GM19351 (cell line): ENCODE measurements around the gene GFY.
"Not testable (repeated sequence)": the region's sequence is repeated elsewhere in the genome, so short reads cannot be mapped to it uniquely, and the experiment has no call there.

Source experiments
- ATAC-seq: cut with Tn5 transposase; IDR thresholded peaks from one replicate; pipeline ENCODE4 v1.9.1; 2021; ENCODE audit warnings: mild to moderate bottlenecking, moderate library complexity; ENCODE audit not compliant: unreplicated experiment

Gene GFY

DNA sequence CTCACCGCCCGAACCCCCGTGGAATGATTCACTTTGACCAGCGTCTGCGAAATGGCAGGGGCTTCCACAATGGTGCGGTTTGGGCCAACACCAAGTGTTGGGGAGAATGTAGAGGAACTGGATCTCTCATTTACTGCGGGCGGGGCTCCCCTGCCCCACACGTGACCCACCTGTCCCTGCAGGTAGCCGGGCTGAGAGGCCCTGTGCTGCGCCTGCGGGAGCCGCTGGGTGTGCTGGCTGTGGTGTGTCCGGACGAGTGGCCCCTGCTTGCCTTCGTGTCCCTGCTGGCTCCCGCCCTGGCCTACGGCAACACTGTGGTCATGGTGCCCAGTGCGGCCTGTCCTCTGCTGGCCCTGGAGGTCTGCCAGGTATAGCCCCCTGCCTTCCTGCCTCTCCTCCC lies 43.0 kb downstream of the GFY start:
- no peak for ATAC-seq

DNA sequence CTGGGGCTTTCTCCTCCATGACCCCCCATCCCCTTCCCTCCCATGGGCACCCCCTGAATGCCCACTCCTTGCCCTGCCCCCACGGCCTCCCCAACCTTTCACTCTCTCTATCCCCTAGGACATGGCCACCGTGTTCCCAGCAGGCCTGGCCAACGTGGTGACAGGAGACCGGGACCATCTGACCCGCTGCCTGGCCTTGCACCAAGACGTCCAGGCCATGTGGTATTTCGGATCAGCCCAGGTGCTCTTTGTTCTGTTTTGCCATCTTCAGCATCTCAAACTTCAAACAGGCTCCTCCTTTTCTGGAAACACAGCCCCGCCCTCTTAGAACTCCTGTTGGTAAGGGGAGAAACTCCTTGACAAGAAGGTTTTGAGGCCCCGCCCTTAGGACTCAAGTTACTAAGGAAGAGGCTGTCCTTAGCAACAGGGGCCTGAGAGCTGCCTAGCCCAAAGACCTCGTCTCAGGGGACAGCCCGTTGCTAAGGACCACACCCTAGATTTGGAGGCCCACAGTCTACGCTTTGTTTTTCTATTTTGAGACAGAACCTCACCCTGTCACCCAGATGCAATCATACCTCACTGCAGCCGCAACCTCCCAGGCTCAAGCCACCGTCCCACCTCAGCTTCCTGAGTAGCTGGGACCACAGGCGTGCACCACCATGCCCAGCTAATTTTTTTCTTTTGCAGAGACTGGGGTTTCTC lies 43.7 kb downstream of the GFY start:
- peak; percentile 70 for ATAC-seq

DNA sequence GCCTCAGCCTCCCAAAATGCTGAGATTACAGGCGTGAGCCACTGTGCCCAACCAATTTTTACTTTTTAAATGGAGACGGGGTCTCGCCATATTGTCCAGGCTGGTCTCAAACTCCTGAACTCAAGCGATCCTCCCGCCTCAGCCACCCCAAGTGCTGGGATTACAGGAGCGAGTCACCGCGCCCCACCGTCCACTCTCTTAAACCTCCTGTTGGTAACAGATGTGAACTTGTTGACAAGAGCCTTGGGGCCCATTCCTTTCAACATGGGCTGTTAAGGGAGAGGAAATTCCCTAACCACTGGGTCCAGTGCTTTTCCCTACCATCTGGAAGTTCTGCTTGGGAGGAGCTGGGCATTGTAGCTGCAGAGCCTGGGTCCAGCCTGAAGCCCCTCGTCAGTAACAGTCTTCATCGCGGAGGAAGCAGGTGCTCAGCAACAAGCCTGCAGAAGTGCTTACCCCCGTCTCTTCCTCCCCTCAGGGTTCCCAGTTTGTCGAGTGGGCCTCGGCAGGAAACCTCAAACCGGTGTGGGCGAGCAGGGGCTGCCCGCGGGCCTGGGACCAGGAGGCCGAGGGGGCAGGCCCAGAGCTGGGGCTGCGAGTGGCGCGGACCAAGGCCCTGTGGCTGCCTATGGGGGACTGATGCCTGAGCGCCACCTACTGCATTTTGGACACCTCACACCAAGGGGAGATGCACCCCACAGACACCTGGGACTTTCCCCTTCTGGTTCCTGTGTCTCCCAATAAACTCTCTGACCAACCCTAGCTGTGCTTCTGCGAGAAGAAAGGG lies 44.8 kb downstream of the GFY start:
- peak; percentile 57 for ATAC-seq

DNA sequence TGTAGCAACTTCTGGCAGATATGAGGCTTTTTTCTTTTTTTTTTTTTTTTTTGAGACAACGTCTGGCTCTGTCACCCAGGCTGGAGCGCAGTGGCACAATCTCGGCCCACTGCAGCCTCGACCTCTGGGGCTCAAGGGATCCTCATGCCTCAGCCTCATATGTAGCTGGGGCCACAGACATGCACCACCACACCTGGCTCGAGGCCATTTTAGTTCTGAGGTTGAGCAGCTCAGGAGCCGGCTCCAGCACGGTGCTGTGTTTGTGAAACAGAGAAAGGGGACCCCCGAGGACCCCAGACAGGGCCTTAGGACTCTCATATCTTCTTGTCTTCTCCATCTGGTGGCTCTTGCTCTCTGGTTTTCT lies 45.4 kb downstream of the GFY start:
- ATAC-seq, result no peak

DNA sequence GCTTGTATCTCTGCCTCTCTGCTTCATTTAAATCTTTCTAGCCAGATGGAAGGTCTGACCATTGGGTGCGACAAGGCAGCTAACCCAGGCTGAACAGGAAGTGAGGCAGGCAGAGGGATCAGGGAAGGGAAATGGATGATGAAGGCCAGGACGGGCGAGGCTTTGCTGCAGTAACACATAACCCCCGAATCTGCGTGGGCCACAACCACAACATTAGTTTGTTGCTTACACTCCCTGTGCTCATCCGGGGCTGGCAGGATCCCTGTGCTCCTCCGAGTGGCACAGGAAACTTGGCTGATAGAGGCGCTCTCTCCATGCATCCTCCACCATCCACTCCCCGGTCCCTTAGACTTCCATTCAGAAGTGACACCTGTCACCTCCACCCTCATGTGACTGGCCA lies 47.7 kb downstream of the GFY start:
- no peak for ATAC-seq

DNA sequence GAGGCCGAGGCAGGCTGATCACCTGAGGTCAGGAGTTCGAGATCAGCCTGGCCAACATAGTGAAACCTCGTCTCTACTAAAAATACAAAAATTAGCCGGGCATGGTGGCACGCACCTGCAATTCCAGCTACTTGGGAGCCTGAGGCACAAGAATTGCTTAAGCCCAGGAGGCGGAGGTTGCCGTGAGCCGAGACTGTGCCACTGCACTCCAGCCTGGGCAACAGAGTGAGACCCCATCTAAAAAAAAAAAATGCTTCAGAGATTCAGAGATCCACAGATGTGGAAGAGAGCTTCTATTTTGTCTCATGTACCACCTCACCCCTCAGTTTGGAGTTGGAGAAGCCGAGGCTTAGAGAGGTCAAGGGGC lies 48.3 kb downstream of the GFY start:
- not testable (repeated sequence) for ATAC-seq

DNA sequence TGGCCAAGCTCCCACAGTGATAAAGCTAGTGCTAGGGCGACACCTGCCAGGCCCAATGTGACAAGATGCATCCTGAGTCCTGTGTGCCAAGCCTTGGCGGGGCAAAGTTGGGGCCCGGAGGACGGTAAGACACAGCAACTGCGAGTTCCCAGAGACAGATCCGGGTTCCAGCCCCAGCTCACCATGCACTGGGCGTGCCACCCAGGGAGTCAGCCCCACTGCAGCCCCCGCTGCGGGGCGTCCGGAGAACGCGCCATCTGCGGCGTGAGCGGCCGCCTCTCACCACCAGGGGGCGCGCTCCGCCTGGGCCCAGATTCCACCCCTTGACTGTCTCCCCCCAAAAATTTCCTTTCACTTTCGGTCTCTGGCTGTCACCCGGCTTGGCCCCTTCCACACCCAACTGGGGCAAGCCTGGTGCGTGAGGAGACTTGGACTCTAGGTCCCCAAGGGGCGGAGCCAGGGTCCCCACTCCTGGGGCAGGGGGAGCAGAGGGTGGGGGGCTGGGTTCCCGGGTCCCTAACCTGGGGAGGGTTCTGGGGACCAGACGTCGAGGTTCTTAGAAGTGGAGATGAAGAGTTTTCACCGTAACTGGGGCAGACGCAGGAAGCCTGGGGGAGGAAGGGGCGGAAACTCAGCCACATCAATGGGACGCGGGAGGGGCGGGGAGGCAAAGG lies 48.8 kb downstream of the GFY start, which contains the start of gene FLT3LG:
TSS of gene FLT3LG (plus strand) at position 348 of the 674 bp plus-strand sequence. CDS start 425 bp downstream, outside the sequence.
- ATAC-seq, result peak; percentile 51

DNA sequence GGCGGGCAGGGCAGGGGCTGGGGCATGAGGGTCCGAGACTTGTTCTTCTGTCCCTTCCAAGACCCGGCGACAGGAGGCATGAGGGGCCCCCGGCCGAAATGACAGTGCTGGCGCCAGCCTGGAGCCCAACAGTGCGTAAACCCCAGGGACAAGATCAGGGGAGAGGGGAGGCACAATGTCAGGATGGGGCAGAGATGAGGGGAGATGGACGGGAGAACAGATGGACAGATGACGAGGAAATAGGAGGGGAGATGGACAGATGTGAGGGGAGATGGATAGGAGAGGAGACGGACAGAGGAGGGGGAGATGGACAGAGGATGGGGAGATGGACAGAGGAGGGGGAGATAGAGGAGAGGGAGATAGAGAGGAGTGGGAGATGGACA lies 49.3 kb downstream of the GFY start:
- ATAC-seq, result no peak

DNA sequence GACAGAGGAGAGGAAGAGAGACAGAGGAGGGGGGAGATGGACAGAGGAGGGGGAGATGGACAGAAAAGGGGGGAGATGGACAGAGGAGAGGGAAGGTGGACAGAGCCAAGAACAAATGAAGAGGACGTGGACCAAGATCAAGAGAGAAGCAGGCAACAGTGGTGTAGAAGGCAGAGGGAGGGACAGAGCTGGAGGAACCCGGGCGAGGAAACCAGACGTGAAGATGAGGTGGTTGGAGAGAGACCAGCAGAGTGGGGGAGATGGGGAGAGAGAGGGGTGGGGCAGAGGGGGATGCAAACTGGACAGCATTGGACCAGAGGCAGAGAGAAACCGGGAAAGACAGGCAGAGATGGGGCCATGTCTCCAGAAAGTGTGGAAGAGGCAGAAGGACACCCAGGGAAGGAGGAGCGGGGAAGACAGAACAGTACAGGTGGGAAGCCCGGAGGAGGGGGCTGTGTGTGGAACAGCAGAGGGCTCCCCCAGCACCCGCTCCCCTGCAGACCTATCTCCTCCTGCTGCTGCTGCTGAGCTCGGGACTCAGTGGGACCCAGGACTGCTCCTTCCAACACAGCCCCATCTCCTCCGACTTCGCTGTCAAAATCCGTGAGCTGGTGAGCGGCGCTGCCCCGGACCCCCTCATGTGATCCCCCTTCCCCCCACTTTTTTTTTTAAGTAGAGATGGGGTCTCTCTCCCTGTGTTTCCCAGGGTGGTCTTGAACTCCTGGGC lies 50.2 kb downstream of the GFY start:
- no peak for ATAC-seq

DNA sequence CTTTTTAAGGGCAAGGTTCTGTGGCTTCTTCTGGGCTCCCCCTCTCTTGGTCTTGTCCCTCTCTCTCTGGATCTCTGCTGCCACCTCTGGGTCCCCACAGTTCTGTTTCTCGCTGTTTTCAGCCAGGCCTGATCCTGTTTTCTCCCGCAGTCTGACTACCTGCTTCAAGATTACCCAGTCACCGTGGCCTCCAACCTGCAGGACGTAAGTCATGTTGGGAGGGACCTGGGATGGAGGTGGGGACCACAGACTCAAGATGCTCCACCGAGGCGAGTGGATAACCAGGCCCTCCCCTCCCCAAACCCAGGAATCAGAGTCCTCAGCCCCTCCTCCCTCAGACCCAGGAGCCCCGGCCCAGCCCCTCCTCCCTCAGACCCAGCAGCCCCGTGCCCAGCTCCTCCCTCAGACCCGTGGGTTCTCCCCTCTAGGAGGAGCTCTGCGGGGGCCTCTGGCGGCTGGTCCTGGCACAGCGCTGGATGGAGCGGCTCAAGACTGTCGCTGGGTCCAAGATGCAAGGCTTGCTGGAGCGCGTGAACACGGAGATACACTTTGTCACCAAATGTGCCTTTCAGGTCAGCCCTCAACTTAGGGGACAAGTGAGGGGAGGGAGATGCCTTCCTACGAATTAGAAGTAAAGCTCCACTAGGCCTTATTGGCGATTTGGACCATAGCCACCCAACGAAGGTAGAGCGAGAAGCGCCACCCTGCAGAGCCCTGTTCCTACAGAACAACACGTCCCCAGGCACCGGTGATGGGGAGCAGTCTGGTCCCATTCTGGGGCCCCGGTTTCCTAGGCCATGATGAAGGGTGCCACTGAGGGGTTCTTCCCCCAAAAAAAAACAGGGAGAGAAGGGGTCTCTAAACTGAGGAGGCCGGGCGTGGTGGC lies 51.0 kb downstream of the GFY start:
- no peak for ATAC-seq
